ENCODE results near the gene RAD51B.

GRCh38 chr14:68651652-68652432 lies 832.3 kb downstream of the RAD51B start:
- TF ChIP-seq CTCF (IDR thresholded peaks at IDR 0.05) (no peak), POLR2A (IDR thresholded peaks at IDR 0.05) (no peak), POLR2AphosphoS5 (IDR thresholded peaks at IDR 0.05) (peak in 1 of 3 donors; percentile 21), EP300 (IDR thresholded peaks at IDR 0.05) (no peak)
